HG03103 (cell line): ENCODE data around the gene ANKRD10.

Experiments used
- ATAC-seq: cut with Tn5 transposase; IDR thresholded peaks from one replicate; pipeline ENCODE4 v1.9.1; 2021; ENCODE audit warnings: low read depth; ENCODE audit not compliant: unreplicated experiment

The ANKRD10 gene

GRCh38 chr13:110945928-110946570, 31.2 kb upstream of the ANKRD10 start:
- ATAC-seq = no peak

GRCh38 chr13:110944968-110945927, 30.4 kb upstream of the ANKRD10 start:
- no peak for ATAC-seq

GRCh38 chr13:110944121-110944967, 29.5 kb upstream of the ANKRD10 start:
- ATAC-seq = peak; percentile 50

GRCh38 chr13:110942248-110942981, 27.5 kb upstream of the ANKRD10 start:
- peak; percentile 64 for ATAC-seq

GRCh38 chr13:110938662-110939421, 24.0 kb upstream of the ANKRD10 start:
- ATAC-seq = no peak

- no peak for ATAC-seq
Measured at GRCh38 chr13:110937511-110938285, 22.8 kb upstream of the ANKRD10 start.

GRCh38 chr13:110936519-110936918, 21.6 kb upstream of the ANKRD10 start:
- no peak for ATAC-seq

GRCh38 chr13:110932588-110932987, 17.7 kb upstream of the ANKRD10 start:
- no peak for ATAC-seq

GRCh38 chr13:110929104-110929777, 14.4 kb upstream of the ANKRD10 start:
- ATAC-seq = no peak

GRCh38 chr13:110925023-110925612, 10.2 kb upstream of the ANKRD10 start:
- ATAC-seq = no peak

- no peak for ATAC-seq
Measured at GRCh38 chr13:110924639-110924934, 9.7 kb upstream of the ANKRD10 start.

GRCh38 chr13:110923777-110924638, 9.1 kb upstream of the ANKRD10 start:
- ATAC-seq = no peak

- no peak for ATAC-seq
Measured at GRCh38 chr13:110923086-110923485, 8.2 kb upstream of the ANKRD10 start.

- no peak for ATAC-seq
Measured at GRCh38 chr13:110922506-110922905, 7.6 kb upstream of the ANKRD10 start.

GRCh38 chr13:110921695-110922094, 6.8 kb upstream of the ANKRD10 start:
- no peak for ATAC-seq

GRCh38 chr13:110921209-110921608, 6.3 kb upstream of the ANKRD10 start:
- ATAC-seq = no peak

- ATAC-seq = no peak
Measured at GRCh38 chr13:110920038-110920437, 5.2 kb upstream of the ANKRD10 start.
